ENCODE data around the gene NACA2. TPM values are rescaled to one million over a fixed set of nuclear protein-coding genes. Genes with fewer than 3 reads are reported as not detected.
"Not testable (repeated sequence)": the region's sequence is repeated elsewhere in the genome, so short reads cannot be mapped to it uniquely, and the experiment has no call there.

The NACA2 gene
- total RNA-seq: not detected

GRCh38 chr17:61591018-61591417, at the start of gene NACA2:
TSS of gene NACA2 (minus strand) at chr17:61591219. CDS start at chr17:61591180, 39 bp downstream.
- no peak for ATAC-seq
- DNase-seq (ENCODE audit: low spot score): no peak

- ATAC-seq: no peak
- DNase-seq (ENCODE audit: low spot score): no peak
These were observed 48.8 kb upstream of the NACA2 start for GRCh38 chr17:61639818-61640217.

- no peak for ATAC-seq
These were observed 47.1 kb upstream of the NACA2 start for GRCh38 chr17:61638087-61638486.

GRCh38 chr17:61635913-61636432, 45.0 kb upstream of the NACA2 start:
- ATAC-seq (peak; percentile 85), DNase-seq (ENCODE audit: low spot score) (peak; percentile 50)

More at GRCh38 chr17:61638087-61638486, 47.1 kb upstream of the NACA2 start:
- no peak for DNase-seq (ENCODE audit: low spot score)

DNA sequence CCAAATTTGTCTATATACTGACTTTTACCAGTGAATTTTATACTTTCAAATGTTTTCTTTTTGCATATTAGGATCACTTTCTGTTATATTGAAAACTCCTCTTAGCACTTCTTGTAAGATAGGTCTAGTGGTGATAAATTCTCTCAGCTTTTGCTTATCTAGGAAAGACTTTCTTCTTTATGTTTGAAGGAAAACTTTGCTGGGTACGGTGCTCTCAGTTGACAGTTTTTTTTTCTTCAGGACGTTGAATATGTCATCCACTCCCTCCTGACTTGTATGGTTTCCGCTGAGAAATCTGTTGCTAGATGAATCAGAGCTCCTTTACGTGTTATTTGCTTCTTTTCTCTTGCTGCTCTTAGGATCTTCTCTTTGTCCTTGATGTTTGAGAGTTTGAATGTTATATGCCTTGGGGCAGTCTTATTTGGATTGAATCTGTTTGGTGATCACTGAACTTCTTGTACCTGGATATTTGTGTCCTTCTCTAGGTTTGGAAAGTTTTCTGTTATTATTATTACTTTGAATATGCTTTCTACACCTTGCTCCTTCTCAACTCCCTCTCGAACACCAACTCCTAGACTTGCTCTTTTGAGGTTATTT, 44.0 kb upstream of the NACA2 start:
- no peak for DNase-seq (ENCODE audit: low spot score)
- ATAC-seq: no peak

- DNase-seq (ENCODE audit: low spot score): no peak
- no peak for ATAC-seq
These were observed 43.1 kb upstream of the NACA2 start for GRCh38 chr17:61634011-61634539.

DNA sequence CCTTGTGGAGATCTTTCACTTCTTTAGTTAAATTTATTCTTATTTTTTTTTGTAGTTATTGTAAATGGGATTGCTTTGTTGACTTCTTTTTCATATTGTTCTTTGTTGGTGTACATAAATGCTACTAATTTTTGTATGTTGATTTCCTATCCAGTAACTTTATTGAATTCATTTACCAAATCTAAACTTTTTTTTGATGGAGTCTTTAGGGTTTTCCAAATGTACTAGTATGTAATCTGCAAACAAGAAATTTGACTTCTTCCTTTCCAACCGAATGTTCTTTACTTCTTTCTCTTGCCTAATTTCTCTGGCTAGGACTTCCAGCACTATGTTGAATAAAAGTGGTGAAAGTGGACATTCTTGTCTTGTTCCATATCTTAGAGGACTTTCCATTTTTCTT, 41.8 kb upstream of the NACA2 start:
- DNase-seq (ENCODE audit: low spot score) (no peak), ATAC-seq (no peak)

- DNase-seq (ENCODE audit: low spot score) (no peak), ATAC-seq (no peak)
These were observed 40.8 kb upstream of the NACA2 start for GRCh38 chr17:61631800-61632199.

DNA sequence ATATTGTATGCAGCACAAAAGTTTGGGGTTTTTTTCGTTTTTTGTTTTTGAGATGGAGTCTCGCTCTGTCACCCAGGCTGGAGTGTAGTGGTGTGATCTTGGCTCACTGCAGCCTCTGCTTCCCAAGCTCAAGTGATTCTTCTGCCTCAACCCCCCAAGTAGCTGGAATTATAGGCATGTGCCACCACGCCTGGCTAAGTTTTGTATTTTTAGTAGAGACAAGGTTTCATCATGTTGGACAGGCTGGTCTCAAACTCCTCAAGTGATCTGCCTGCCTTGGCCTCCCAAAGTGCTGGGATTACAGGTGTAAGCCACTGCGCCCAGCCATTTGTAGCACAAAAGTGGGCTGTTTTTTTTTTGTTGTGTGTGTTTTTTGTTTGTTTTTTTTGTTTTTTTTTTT, 37.1 kb upstream of the NACA2 start:
- not testable (repeated sequence) for ATAC-seq

DNA sequence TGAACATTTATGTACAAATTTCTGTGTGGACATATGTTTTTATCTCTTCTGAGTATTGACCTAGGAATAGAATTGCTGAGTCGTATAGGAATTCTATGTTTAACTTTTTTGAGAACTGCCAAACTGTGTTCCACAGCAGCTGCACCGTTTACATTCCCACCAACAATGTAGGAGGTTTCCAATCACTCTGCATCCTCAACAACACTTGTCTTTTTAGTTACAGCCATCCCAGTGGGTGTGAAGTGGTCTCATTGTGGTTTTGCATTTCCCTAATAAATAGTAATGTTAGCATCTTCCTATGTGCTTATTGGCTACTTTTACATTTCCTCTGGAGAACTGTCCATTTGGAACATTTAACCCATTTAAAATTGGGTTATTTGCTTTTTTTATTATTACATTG, 36.6 kb upstream of the NACA2 start:
- no peak for ATAC-seq
- no peak for DNase-seq (ENCODE audit: low spot score)

More for the DNA sequence above, 37.1 kb upstream of the NACA2 start:
- DNase-seq (ENCODE audit: low spot score): not testable (repeated sequence)

GRCh38 chr17:61627125-61627524, 36.1 kb upstream of the NACA2 start:
- DNase-seq (ENCODE audit: low spot score) (no peak), ATAC-seq (no peak)

- ATAC-seq (no peak), DNase-seq (ENCODE audit: low spot score) (no peak)
These were observed 34.5 kb upstream of the NACA2 start for GRCh38 chr17:61625564-61625963.

DNA sequence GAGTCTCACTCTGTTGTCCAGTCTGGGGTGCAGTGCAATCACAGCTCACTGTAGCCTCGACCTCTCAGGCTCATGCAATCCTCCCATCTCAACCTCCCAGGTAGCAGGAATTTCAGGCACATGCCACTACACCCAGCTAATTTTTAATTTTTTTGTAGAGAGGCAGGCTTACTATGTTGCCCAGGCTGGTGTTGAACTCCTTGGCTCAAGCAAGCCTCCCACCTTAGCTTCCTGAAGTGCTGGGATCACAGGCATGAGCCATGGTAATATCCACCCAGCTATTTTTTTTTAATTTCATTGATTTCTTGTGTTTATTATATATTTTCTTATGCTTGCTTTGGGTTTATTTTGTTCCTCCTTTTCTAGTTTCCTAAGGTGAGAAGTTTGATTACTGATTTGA, 33.9 kb upstream of the NACA2 start:
- DNase-seq (ENCODE audit: low spot score) (no peak), ATAC-seq (no peak)

DNA sequence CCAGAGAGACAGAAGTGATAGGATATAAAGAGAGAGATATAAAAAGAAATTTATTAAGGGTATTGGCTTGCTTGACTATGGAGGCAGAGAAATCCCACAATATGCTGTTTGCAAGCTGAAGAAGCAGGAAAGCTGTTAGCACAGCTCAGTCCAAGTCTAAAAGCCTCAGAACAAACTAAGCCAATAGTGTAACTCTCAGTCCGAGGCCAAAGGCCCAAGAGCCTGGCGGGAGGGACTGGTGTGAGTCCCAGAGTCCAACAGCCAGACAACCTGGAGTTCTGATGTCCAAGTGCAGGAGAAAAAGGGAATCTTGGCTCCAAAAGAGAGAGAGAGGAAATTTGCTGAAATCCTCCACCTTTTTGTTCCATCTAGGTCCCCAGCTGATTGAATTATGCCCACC, 30.3 kb upstream of the NACA2 start:
- DNase-seq (ENCODE audit: low spot score) (peak; percentile 52), ATAC-seq (peak; percentile 98)

DNA sequence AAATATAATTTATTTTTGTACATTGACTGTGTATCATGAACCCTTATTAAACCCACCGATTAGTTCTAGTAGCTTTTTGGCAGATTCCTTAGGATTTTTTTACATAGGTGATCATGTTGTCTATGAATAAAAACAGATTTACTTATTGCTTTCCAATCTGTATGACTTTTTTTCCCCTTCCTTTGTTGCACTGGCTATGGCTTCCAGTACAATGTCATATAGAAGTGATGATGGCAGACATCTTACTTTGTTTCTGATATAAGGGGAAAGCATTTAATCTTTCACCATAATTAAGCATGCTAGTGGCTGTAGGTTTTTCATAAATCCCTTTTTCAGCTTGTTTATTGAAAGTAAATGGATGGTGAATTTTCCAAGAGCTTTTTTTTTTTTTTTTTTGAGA, 28.9 kb upstream of the NACA2 start:
- ATAC-seq (no peak), DNase-seq (ENCODE audit: low spot score) (no peak)

DNA sequence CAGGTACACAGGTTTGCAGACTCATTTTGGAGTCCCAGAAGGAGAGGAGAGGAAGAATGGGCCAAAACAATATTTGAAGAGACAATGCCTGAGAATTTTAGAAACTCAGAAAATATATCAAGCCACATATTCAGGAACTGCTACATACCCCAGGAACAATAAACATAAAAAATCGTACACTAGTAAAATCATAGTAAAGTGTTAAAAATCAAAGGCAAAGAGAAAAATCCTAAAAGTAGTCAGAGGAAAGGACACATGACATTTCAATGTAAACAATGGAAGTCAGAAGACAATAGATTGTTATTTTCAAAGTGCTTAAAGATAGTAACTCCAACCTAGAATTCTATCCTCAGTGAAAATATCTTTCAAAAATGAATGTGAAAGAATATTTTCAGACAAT, 28.5 kb upstream of the NACA2 start:
- no peak for DNase-seq (ENCODE audit: low spot score)
- no peak for ATAC-seq

DNA sequence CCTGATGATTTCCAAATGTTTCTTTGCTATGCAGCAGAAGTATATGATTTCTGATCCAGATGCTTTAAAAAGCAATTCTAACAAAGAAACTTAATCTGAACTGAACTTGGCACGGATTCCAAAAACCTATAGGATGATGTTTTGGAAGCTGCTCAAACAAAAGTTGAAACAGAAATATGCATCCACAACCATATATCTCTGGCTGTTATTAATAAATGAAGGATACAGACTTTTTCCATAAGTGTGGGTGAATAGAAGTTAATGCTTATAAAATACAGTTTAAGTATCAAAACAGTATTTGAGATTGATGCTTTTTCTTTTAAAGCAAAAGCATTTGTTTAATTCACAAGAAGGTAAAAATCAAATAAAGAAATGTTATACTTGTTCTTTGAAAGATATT, 27.9 kb upstream of the NACA2 start:
- ATAC-seq (no peak), DNase-seq (ENCODE audit: low spot score) (no peak)

DNA sequence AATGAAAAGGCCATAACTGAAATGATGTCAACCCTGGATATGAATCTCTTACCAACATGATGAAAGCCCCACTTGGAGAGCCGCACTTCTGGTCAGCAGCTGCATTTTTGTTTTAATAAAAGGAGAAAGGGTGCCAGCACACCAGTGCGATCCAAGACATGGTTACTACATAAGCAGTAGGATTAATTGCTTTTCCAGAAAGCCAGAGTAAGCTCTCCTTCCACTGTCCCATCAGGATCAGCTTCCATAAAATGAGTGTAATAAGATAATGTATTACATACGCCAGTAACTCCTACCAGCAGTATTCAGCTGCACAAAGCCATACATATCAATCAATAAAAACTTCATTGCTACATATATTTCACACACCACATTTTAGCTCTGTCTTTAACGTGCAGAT, 26.3 kb upstream of the NACA2 start:
- ATAC-seq: no peak
- DNase-seq (ENCODE audit: low spot score): no peak

DNA sequence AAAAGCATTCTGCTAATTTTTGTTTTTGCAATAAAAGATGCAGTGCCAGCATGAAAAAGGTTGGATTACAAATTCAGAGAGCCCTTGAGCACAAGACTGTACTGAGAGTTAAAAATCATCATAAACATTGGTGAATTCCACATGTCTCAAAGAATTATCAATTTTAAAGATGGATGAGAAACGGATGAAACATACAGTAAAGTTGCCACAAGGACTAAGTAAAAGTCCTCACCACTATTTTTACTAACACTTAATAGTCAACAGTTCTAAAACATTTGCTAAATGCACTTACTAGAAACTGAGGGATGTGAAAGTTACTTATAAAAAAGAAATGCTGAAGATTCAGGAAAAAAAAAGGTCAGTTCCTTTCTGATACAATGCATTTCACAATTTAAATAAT, 25.8 kb upstream of the NACA2 start:
- ATAC-seq (no peak), DNase-seq (ENCODE audit: low spot score) (no peak)

GRCh38 chr17:61614219-61614618, 23.2 kb upstream of the NACA2 start:
- no peak for DNase-seq (ENCODE audit: low spot score)

GRCh38 chr17:61611323-61611722, 20.3 kb upstream of the NACA2 start:
- ATAC-seq: no peak
- DNase-seq (ENCODE audit: low spot score): no peak

More at GRCh38 chr17:61614219-61614618, 23.2 kb upstream of the NACA2 start:
- ATAC-seq: no peak

DNA sequence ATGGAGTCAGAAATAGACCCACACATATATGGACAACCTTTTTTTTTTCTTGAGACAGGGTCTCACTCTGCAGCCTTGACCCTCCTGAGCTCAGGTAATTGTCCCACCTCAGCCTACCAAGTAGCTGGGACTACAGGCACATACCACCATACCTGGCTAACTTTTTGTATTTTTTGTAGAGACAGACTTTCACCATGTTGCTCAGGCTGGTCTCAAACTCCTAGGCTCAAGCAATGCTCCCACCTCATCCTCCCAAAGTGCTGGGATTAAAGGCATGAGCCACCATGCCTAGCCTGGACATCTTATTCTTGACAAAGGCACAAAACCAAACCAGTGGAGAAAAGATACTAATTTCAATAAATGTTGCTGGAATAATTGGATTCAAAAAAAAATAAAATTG, 14.7 kb upstream of the NACA2 start:
- DNase-seq (ENCODE audit: low spot score) (no peak), ATAC-seq (no peak)

GRCh38 chr17:61601297-61601696, 10.3 kb upstream of the NACA2 start:
- ATAC-seq (no peak), DNase-seq (ENCODE audit: low spot score) (no peak)
